Gastrocnemius medialis (tissue), 4 donors: ENCODE measurements around the gene TMPRSS2.

Experiments
- CTCF ChIP-seq, 5 experiments: fragments of 450-650 bp in 3 of 5; fragments of 200-600 bp in 2 of 5; sonication (generic) in 2 of 5; IDR thresholded peaks in 4 of 5; conservative IDR thresholded peaks in 1 of 5; 1 replicate in 4 of 5; 2 replicates in 1 of 5; pipeline ENCODE4 v1.5.1; 2016 to 2019; ENCODE audit warnings: antibody characterized with exemption in 5 of 5, mild to moderate bottlenecking in 3 of 5, moderate library complexity in 3 of 5
- POLR2A ChIP-seq, 2 donors: fragments of 450-650 bp; IDR thresholded peaks; one replicate each; pipeline ENCODE4 v1.6.1; 2017; ENCODE audit warnings: antibody characterized with exemption in 2 of 2, mild to moderate bottlenecking in 2 of 2, moderate library complexity in 2 of 2

- no peak for TF ChIP-seq CTCF (IDR thresholded peaks at IDR 0.05 in 4 of 5, conservative IDR thresholded peaks at IDR 0.05 in 1 of 5)
- no peak for TF ChIP-seq POLR2A (IDR thresholded peaks at IDR 0.05)
These were observed 60.6 kb downstream of the TMPRSS2 start for GRCh38 chr21:41447356-41447755.
